SK-N-SH (cell line): Measurements from ENCODE around the gene SOS2. TPM values are rescaled to one million over a fixed set of nuclear protein-coding genes. Genes with fewer than 3 reads are reported as not detected.

Experiments used
- CTCF ChIA-PET: fragments of 300-600, 350-600 bp; formaldehyde crosslinking; extraction: SDS; loops from one replicate; lab custom pipeline; 2021; lab: Yijun Ruan, JAX
- POLR2A ChIA-PET: fragments of 350-600 bp; sonication (Branson Sonifier 250); formaldehyde crosslinking; extraction: SDS; loops from one replicate; lab custom pipeline; 2020; ENCODE audit warnings: antibody characterized with exemption, inconsistent platforms; lab: Yijun Ruan, JAX
- DNase-seq: peaks from one replicate; pipeline ENCODE4 v3.0.0; 2012
- H2AFZ ChIP-seq: fragments of 200-600 bp; sonication (generic); 2 replicates; pipeline ENCODE4 v1.8.1; 2016; ENCODE audit warnings: antibody characterized with exemption, mild to moderate bottlenecking, low read depth
- H3F3A ChIP-seq: fragments of 200-600 bp; sonication (generic); replicated peaks from 2 replicates; pipeline ENCODE3; 2016; ENCODE audit warnings: antibody characterized with exemption, mild to moderate bottlenecking; ENCODE audit not compliant: insufficient read depth
- H3K27ac ChIP-seq, 2 experiments: fragments of 200-500 bp in 1 of 2; fragments of 200-600 bp in 1 of 2; sonication (Bioruptor generic) in 1 of 2; sonication (generic), shearing (Covaris generic) in 1 of 2; 2 replicates each; pipeline versions ENCODE4 v1.5.1 to v1.6.1; 2014 to 2016; ENCODE audit warnings: low read depth in 2 of 2, inconsistent platforms in 1 of 2, low read length in 1 of 2, mild to moderate bottlenecking in 1 of 2, mixed read lengths in 1 of 2
- H3K27me3 ChIP-seq: fragments of 200-600 bp; sonication (generic), shearing (Covaris generic); 2 replicates; pipeline ENCODE4 v1.6.1; 2016; ENCODE audit warnings: mixed run types; ENCODE audit not compliant: insufficient read depth
- H3K36me3 ChIP-seq, 2 experiments: fragments of 200-500 bp in 1 of 2; fragments of 200-600 bp in 1 of 2; sonication (Bioruptor generic) in 1 of 2; sonication (generic) in 1 of 2; replicated peaks in 1 of 2; 2 replicates each; pipeline versions ENCODE3 to v1.5.1; 2014 to 2016; ENCODE audit warnings: low read length in 1 of 2, mild to moderate bottlenecking in 1 of 2; ENCODE audit not compliant: insufficient read depth in 2 of 2, control insufficient read depth in 1 of 2
- H3K4me1 ChIP-seq, 2 experiments: fragments of 200-500 bp in 1 of 2; fragments of 200-600 bp in 1 of 2; sonication (Bioruptor generic) in 1 of 2; sonication (generic), shearing (Covaris generic) in 1 of 2; 2 replicates each; pipeline versions ENCODE4 v1.5.1 to v1.6.1; 2014 to 2016; ENCODE audit warnings: low read depth in 1 of 2, low read length in 1 of 2, mixed run types in 1 of 2; ENCODE audit not compliant: insufficient read depth in 2 of 2, control insufficient read depth in 1 of 2
- H3K4me2 ChIP-seq: fragments of 200-600 bp; sonication (generic), shearing (Covaris generic); 2 replicates; pipeline ENCODE4 v1.6.1; 2017; ENCODE audit warnings: mixed run types
- H3K4me3 ChIP-seq, 2 experiments: fragments of 200-500 bp in 1 of 2; fragments of 200-600 bp in 1 of 2; sonication (Bioruptor generic) in 1 of 2; sonication (generic), shearing (Covaris generic) in 1 of 2; 2 replicates each; pipeline versions ENCODE4 v1.5.1 to v1.8.1; 2014 to 2016; ENCODE audit warnings: low read depth in 2 of 2, inconsistent platforms in 1 of 2, low read length in 1 of 2, mild to moderate bottlenecking in 1 of 2, mixed read lengths in 1 of 2, moderate library complexity in 1 of 2
- H3K79me2 ChIP-seq: fragments of 200-600 bp; sonication (generic); 2 replicates; pipeline ENCODE4 v1.8.1; 2017; ENCODE audit warnings: mild to moderate bottlenecking; ENCODE audit not compliant: insufficient read depth
- H3K9ac ChIP-seq: fragments of 200-600 bp; sonication (generic); 2 replicates; pipeline ENCODE4 v1.6.1; 2017; ENCODE audit warnings: mixed run types
- H3K9me2 ChIP-seq: fragments of 200-600 bp; sonication (generic); 2 replicates; pipeline ENCODE4 v1.6.1; 2017; ENCODE audit warnings: mixed run types
- H3K9me3 ChIP-seq: fragments of 200-600 bp; sonication (generic); 2 replicates; pipeline ENCODE4 v1.6.1; 2017; ENCODE audit warnings: mixed run types, mild to moderate bottlenecking, moderate library complexity
- H4K20me1 ChIP-seq: fragments of 200-600 bp; sonication (generic); 2 replicates; pipeline ENCODE4 v1.6.1; 2017; ENCODE audit warnings: mild to moderate bottlenecking, mixed run types; ENCODE audit not compliant: insufficient read depth
- CHD2 ChIP-seq: fragments of 150-350 bp; IDR thresholded peaks from 2 replicates; pipeline ENCODE4 v1.6.1; 2018; ENCODE audit warnings: low read length; ENCODE audit not compliant: partially characterized antibody
- ELF1 ChIP-seq: IDR thresholded peaks from 2 replicates; pipeline ENCODE4 v1.4.0; 2012
- EP300 ChIP-seq, 2 experiments: IDR thresholded peaks; 2 replicates each; pipeline versions ENCODE4 v1.4.0 to v1.6.1; 2012; ENCODE audit warnings: borderline replicate concordance in 1 of 2, low read depth in 1 of 2, low read length in 1 of 2
- POLR2AphosphoS5 ChIP-seq: IDR thresholded peaks from 2 replicates; pipeline ENCODE4 v1.6.1; 2012; ENCODE audit warnings: low read depth, low read length
- RAD21 ChIP-seq: IDR thresholded peaks from 2 replicates; pipeline ENCODE4 v1.6.1; 2012; ENCODE audit warnings: mild to moderate bottlenecking, low read length
- TAF1 ChIP-seq: IDR thresholded peaks from 2 replicates; pipeline ENCODE4 v1.6.1; 2012; ENCODE audit warnings: low read depth, mild to moderate bottlenecking, low read length, moderate library complexity, borderline replicate concordance
- WGBS: methylation state at CpG from one replicate; pipeline ENCODE4 v1.1.6; 2017; ENCODE audit warnings: low lambda C conversion rate; 5-methylcytosine and 5-hydroxymethylcytosine counted together
- polyA plus RNA-seq, 3 experiments: library from polyadenylated mRNA; depleted of rRNA; stranded (reverse); fragments of >200 nt; gene quantifications; 2 replicates each; pipeline ENCODE4 v1.2.3, GENCODE V29; 2012
- TF ChIP-seq, protein P1 (sequence below): IDR thresholded peaks from 2 replicates; pipeline ENCODE4 v1.6.1; 2012; ENCODE audit warnings: mild to moderate bottlenecking, low read depth, low read length, moderate library complexity
- TF ChIP-seq, protein P2 (sequence below): IDR thresholded peaks from 2 replicates; pipeline ENCODE4; 2012

SOS2 gene
- polyA plus RNA-seq, 1 of the 3 experiments (the other 2 are of a cell fraction): 6.2 TPM

DNA sequence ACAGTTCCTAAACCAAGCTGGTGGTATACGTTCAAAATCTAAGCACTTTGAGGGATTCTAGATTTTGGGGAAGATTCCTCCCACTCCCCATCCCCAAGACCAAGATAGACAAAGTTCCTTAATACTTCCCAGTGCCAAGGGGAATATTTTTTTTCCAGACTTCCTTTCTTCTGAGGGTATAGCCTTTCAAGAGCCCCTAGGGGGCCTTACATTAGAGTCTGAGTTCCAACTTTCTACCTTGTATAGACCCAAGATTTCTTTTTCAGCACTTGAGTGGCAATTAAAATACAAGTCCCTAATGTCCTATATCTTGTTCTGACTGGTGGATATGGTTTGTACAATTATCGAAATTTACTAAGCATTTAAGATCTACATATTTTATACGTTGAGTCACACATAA is 28.7 kb upstream of the SOS2 start:
- no peaks in the 10 kb centered on the region for H3K4me1 ChIP-seq
- H3F3A ChIP-seq: no peaks in the 10 kb centered on the region
- no peaks in the 10 kb centered on the region for H3K27me3 ChIP-seq
- no peak overlapping the region for H3K4me2 ChIP-seq
- H3K27ac ChIP-seq: no peak overlapping the region
- no peak overlapping the region for H3K9ac ChIP-seq
- H3K9me3 ChIP-seq: no peaks in the 10 kb centered on the region
- H3K36me3 ChIP-seq: no peaks in the 10 kb centered on the region
- WGBS: 69% methylated on average over 3 of the region's 3 CpGs
- no peak overlapping the region for H2AFZ ChIP-seq
- DNase-seq: no peak
- H3K4me3 ChIP-seq: no peak overlapping the region
- TF ChIP-seq TAF1 (no peak), EP300 (IDR thresholded peaks at IDR 0.05; ENCODE audit: borderline replicate concordance in 1 of 2, low read depth in 1 of 2, low read length in 1 of 2) (no peak), POLR2AphosphoS5 (no peak), CHD2 (no peak), ELF1 (no peak)
- TF ChIP-seq, protein P1, sequence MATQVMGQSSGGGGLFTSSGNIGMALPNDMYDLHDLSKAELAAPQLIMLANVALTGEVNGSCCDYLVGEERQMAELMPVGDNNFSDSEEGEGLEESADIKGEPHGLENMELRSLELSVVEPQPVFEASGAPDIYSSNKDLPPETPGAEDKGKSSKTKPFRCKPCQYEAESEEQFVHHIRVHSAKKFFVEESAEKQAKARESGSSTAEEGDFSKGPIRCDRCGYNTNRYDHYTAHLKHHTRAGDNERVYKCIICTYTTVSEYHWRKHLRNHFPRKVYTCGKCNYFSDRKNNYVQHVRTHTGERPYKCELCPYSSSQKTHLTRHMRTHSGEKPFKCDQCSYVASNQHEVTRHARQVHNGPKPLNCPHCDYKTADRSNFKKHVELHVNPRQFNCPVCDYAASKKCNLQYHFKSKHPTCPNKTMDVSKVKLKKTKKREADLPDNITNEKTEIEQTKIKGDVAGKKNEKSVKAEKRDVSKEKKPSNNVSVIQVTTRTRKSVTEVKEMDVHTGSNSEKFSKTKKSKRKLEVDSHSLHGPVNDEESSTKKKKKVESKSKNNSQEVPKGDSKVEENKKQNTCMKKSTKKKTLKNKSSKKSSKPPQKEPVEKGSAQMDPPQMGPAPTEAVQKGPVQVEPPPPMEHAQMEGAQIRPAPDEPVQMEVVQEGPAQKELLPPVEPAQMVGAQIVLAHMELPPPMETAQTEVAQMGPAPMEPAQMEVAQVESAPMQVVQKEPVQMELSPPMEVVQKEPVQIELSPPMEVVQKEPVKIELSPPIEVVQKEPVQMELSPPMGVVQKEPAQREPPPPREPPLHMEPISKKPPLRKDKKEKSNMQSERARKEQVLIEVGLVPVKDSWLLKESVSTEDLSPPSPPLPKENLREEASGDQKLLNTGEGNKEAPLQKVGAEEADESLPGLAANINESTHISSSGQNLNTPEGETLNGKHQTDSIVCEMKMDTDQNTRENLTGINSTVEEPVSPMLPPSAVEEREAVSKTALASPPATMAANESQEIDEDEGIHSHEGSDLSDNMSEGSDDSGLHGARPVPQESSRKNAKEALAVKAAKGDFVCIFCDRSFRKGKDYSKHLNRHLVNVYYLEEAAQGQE: no peak
- TF ChIP-seq, all 33 proteins: peak for 0
- CTCF ChIA-PET: interaction anchor here (1.0 to 1.8 kb wide), 7 partner anchors 10 to 394 kb away, joined by 3 to 5 read pairs (median 4); no protein-coding TSS in a partner anchor
- no peaks in the 10 kb centered on the region for H4K20me1 ChIP-seq
- H3K9me2 ChIP-seq: no peaks in the 10 kb centered on the region
- no peaks in the 10 kb centered on the region for H3K79me2 ChIP-seq
- POLR2A ChIA-PET: no interaction called here

DNA sequence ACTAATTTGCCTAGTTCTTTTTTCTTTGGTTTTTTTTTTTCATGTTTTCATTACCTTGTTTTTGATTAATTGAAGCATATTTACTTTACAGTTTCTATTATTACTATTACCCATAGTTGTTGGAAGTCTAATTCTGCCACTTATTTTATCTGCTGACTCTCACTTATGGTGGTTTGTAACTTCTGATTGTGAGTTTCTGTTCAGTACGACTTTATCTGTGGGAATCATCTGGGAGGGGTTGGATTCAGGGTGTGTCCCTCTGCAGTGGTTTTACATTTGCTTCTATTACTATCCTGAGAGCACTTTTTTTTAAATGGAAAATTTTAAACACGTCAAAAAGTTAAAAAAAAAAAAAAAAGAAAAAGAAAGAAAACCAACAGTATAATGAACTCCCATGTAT is 26.4 kb upstream of the SOS2 start:
- Histone ChIP-seq H3K4me2 (no peak overlapping the region), H3K4me1 (no peaks in the 10 kb centered on the region), H3K36me3 (peaks cover 0 to 6% of the 10 kb centered on the region in 2 experiments), H3K4me3 (no peak overlapping the region), H3F3A (peaks cover 2% of the 10 kb centered on the region), H3K79me2 (no peaks in the 10 kb centered on the region), H3K9ac (no peak overlapping the region), H3K27me3 (no peaks in the 10 kb centered on the region), H3K9me2 (no peaks in the 10 kb centered on the region), H3K9me3 (no peaks in the 10 kb centered on the region), H4K20me1 (no peaks in the 10 kb centered on the region), H2AFZ (no peak overlapping the region), H3K27ac (no peak overlapping the region)
- POLR2A ChIA-PET: no interaction called here
- no peak for DNase-seq
- CTCF ChIA-PET: interaction anchor here (0.6 to 1.4 kb wide), 2 partner anchors 53 to 57 kb away, joined by 3 to 4 read pairs; no protein-coding TSS in a partner anchor
- WGBS: 83% methylated on average over 2 of the region's 2 CpGs
- TF ChIP-seq, protein P2, sequence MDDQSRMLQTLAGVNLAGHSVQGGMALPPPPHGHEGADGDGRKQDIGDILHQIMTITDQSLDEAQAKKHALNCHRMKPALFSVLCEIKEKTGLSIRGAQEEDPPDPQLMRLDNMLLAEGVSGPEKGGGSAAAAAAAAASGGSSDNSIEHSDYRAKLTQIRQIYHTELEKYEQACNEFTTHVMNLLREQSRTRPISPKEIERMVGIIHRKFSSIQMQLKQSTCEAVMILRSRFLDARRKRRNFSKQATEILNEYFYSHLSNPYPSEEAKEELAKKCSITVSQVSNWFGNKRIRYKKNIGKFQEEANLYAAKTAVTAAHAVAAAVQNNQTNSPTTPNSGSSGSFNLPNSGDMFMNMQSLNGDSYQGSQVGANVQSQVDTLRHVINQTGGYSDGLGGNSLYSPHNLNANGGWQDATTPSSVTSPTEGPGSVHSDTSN: no peak
- TF ChIP-seq RAD21: no peak
